ENCODE measurements around the gene ITGB8. TPM values are rescaled to one million over a fixed set of nuclear protein-coding genes. Genes with fewer than 3 reads are reported as not detected.

Gene ITGB8
- total RNA-seq, 1 donor from 2014 or later = 23.3 TPM

DNA sequence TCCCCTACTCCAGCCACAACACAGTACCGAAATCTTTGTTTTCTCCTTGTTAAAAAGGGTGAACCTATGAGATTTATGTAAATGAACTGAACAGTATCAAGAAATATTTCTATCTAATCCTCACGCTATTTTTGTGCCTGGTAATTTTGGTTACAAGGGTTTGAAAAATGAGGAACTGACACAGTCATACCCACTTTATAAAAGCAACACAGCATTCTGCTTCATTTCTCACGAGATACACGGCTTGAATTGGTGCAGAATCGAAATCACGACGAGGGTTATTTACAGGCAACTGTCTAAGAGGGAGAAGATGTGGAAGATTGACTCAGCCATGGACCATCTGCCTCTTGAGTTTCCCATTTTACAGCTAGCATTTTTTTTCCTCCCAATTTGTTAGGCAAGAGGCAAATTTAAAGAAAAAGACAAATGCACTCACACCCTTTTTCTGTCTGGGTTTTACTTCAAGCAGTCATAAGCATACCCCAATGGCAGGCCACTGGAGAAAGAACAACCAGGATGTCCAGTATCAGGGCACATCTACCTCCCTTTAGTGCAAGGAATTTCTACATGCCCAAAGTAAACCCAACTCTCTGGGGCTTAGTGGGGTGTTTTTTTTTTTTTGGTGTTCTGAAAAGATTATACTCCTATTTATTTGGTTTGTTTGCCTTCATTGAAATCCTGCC is 108.1 kb downstream of the ITGB8 start:
- Mint-ChIP-seq H3K4me1 (ENCODE audit: unreplicated experiment) (no peaks in the 10 kb centered on the region), H3K4me3 (no peak overlapping the region), H3K36me3 (no peaks in the 10 kb centered on the region), H3K27ac (no peak overlapping the region), H3K27me3 (no peaks in the 10 kb centered on the region), H3K9me3 (peaks cover 6% of the 10 kb centered on the region)
- DNase-seq (ENCODE audit: extremely low spot score, unreplicated experiment) = no peak
- TF ChIP-seq, protein P1, sequence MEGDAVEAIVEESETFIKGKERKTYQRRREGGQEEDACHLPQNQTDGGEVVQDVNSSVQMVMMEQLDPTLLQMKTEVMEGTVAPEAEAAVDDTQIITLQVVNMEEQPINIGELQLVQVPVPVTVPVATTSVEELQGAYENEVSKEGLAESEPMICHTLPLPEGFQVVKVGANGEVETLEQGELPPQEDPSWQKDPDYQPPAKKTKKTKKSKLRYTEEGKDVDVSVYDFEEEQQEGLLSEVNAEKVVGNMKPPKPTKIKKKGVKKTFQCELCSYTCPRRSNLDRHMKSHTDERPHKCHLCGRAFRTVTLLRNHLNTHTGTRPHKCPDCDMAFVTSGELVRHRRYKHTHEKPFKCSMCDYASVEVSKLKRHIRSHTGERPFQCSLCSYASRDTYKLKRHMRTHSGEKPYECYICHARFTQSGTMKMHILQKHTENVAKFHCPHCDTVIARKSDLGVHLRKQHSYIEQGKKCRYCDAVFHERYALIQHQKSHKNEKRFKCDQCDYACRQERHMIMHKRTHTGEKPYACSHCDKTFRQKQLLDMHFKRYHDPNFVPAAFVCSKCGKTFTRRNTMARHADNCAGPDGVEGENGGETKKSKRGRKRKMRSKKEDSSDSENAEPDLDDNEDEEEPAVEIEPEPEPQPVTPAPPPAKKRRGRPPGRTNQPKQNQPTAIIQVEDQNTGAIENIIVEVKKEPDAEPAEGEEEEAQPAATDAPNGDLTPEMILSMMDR (conservative IDR thresholded peaks at IDR 0.05) = no peak

- no peak for DNase-seq (ENCODE audit: extremely low spot score, unreplicated experiment)
- Mint-ChIP-seq H3K36me3 (no peaks in the 10 kb centered on the region), H3K4me1 (ENCODE audit: unreplicated experiment) (no peaks in the 10 kb centered on the region), H3K9me3 (peaks cover 6% of the 10 kb centered on the region), H3K27ac (no peak overlapping the region), H3K4me3 (no peak overlapping the region), H3K27me3 (no peaks in the 10 kb centered on the region)
- TF ChIP-seq, protein P1 (conservative IDR thresholded peaks at IDR 0.05) = no peak
Measured at GRCh38 chr7:20439416-20440185, 108.9 kb downstream of the ITGB8 start.

DNA sequence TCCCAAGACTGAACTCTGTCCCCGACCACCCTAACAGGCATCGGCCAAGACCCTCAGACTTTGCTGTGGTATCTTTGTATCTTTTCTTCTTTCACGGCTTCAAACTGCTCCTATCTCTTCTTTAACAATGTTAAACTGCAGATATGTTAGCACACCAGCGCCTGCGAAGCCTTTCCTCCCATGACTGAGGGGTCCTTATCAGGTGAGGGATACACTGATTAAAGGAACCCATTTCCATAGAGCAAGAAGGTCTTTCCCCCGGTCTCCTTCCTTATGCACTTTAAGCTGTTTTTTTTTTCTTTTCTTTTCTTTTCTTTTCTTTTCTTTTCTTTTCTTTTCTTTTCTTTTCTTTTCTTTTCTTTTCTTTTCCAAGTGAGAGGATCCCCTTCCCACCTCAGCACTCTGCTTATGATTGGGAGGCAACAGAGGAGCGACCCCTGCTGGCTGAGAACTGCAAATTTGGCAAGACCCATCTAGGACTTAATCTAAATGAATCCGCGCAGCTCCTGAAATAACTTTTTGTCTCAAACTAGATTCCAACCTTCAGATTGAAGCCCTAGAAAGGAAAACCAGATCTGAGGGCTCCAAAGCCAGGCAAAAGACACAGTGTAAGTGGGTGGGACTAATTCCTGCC is 109.9 kb downstream of the ITGB8 start:
- TF ChIP-seq, protein P1 (conservative IDR thresholded peaks at IDR 0.05) = peak; percentile 67
- H3K4me1 Mint-ChIP-seq (ENCODE audit: unreplicated experiment) = no peaks in the 10 kb centered on the region
- no peak overlapping the region for H3K4me3 Mint-ChIP-seq
- peaks cover 10% of the 10 kb centered on the region for H3K9me3 Mint-ChIP-seq
- H3K27me3 Mint-ChIP-seq = no peaks in the 10 kb centered on the region
- H3K27ac Mint-ChIP-seq = no peak overlapping the region
- no peak for DNase-seq (ENCODE audit: extremely low spot score, unreplicated experiment)
- no peaks in the 10 kb centered on the region for H3K36me3 Mint-ChIP-seq

DNA sequence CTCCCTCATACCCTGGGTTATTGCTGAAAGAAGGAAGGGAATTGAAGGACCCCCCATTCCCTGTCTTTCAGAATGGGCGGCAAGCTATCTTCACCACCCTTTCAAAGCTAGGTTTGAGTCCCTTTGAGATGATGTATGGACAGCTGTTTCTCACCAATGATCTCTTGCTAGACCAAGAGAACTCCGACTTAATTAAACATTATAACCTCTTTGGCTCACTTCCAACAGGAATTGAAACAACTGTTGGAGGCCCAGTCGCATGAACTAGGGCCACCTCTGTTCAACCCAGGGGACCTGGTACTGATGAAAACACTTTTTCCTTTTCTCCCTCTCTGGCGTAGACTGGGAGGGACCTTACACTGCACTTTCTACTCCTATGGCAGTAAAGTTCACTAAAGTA is 110.6 kb downstream of the ITGB8 start:
- Mint-ChIP-seq H3K36me3 (no peaks in the 10 kb centered on the region), H3K4me3 (no peak overlapping the region), H3K9me3 (peaks cover 10% of the 10 kb centered on the region), H3K27ac (no peak overlapping the region), H3K27me3 (no peaks in the 10 kb centered on the region), H3K4me1 (ENCODE audit: unreplicated experiment) (no peaks in the 10 kb centered on the region)
- TF ChIP-seq, protein P1 (conservative IDR thresholded peaks at IDR 0.05) = no peak
- DNase-seq (ENCODE audit: extremely low spot score, unreplicated experiment) = no peak

- Mint-ChIP-seq H3K27ac (no peak overlapping the region), H3K4me1 (ENCODE audit: unreplicated experiment) (no peaks in the 10 kb centered on the region)
Measured at GRCh38 chr7:20441991-20442441, 111.3 kb downstream of the ITGB8 start.

More at GRCh38 chr7:20441991-20442441, 111.3 kb downstream of the ITGB8 start:
- H3K9me3 Mint-ChIP-seq = peaks cover 10% of the 10 kb centered on the region
- no peaks in the 10 kb centered on the region for H3K36me3 Mint-ChIP-seq
- DNase-seq (ENCODE audit: extremely low spot score, unreplicated experiment) = no peak
- H3K4me3 Mint-ChIP-seq = peak overlapping the region; percentile 10
- TF ChIP-seq, protein P1 (conservative IDR thresholded peaks at IDR 0.05) = no peak
- no peaks in the 10 kb centered on the region for H3K27me3 Mint-ChIP-seq
